Stimulated activated CD4-positive, alpha-beta T cell treated with anti-CD3 and anti-CD28 coated beads, Interleukin-12 subunit alpha, Interleukin-12 subunit beta, amount 100 ng/mL, for 24 hours (primary cell): ENCODE data around the gene KRTAP4-9.
"Not testable (repeated sequence)": the region's sequence is repeated elsewhere in the genome, so short reads cannot be mapped to it uniquely, and the experiment has no call there.

Experiments used
- DNase-seq, 2 experiments: peaks; one replicate each; pipeline ENCODE4 v3.0.0-alpha.2; 2020; ENCODE audit warnings: low read depth in 2 of 2

The KRTAP4-9 gene

DNA sequence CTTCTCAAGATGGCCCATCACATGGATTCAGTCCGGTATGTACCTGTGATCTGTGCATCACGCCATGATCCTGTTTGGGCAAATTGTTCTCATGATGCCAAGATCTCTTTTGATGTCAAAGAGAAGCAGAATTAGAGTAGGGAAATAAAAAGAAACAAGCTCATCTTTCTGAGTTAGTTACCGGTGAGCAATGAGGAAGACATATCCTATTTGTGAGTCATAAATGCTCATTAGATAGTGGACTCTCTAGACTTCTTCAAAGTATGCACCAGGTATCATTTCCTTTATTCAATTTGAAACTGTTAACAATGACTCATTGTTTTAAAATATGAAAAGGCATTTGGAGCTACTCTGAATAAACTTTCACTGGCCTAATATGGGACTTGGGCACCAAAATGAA lies 26.8 kb downstream of the KRTAP4-9 start:
- no peak for DNase-seq

DNA sequence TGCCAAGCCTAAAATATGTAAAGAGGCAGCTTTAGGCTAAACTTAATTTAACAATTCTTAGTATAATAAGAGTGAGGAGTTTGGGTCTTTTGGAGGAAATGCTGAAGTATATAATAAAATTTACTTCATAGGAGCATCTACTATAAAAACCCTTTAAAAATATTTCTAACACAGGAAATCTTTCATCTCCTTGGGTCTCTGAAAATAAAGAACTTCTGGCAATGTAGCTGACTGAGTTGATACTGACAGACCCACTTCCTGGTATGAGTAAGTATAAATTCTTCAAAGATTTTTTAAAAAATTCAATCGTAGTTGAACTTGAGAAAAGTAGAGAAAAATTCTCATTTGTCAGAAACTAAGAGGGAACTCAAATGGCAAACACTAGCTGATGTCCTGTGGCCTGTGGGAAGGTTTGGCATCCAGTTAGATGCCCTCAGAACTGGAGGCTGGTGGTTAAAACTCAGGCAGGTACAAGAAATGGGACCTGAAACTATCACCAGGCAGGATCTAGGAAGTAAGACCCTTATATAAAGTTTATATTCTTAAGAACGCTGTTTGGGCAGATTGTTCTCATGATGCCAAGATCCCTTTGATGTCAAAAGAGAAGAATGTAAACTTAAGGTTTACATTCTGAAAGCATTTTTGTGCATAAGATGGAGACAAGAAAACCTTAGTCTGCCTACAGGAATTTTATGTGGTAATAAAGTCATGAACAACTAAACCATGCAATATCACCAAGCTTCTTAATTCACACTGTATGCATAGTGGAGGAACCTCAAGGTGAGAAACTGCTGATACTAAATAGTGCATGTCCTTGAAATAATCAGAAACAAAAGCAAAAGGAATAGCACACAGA lies 28.9 kb downstream of the KRTAP4-9 start:
- DNase-seq, result no peak

GRCh38 chr17:41139865-41140264 lies 34.7 kb downstream of the KRTAP4-9 start:
- DNase-seq, result not testable (repeated sequence)

- DNase-seq, result no peak
These were observed 35.4 kb downstream of the KRTAP4-9 start, which contains the start of gene KRTAP4-6 for GRCh38 chr17:41140360-41141131. Gene KRTAP4-6 (minus strand): TSS chr17:41140544. CDS start chr17:41140487, 57 bp downstream.

DNA sequence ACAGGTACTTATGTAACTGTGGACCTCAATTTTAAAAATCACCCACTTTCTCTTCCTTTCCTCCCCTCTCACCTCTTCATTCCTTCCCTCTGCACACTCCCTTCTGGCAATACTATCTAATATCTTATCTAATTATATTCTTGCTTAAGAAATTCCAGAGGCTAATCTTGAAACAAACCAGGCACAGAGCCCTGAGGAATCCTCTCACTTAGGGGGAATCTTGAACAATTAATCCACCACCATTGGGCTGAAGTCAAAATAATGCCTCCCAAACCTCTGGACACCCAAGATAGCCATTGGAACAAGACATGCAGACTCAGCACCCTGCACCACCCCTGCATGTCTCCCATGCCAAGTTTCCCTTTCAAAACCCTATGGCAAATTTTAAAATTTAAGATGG lies 36.2 kb downstream of the KRTAP4-9 start:
- no peak for DNase-seq

DNA sequence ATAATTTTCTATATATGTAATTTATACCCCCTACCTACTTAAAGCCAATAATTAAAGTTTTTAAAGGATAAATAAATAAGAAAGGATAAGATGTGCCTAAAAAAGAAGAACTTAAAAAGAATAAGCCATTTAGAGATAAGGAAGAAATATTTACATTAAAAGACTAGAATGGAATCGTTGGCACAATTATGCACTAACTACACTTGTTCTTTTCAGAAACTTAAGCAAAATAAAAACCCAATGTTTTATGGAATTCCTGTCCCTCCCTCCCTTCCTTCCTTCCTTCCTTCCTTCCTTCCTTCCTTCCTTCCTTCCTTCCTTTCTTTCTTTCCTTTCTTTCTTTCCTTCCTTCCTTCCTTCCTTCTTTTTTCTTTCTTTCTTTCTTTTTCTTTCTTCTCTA lies 39.7 kb downstream of the KRTAP4-9 start:
- no peak for DNase-seq

GRCh38 chr17:41145261-41145660 lies 40.1 kb downstream of the KRTAP4-9 start:
- no peak for DNase-seq

- no peak for DNase-seq
These were observed 42.5 kb downstream of the KRTAP4-9 start for GRCh38 chr17:41147531-41148204.

DNA sequence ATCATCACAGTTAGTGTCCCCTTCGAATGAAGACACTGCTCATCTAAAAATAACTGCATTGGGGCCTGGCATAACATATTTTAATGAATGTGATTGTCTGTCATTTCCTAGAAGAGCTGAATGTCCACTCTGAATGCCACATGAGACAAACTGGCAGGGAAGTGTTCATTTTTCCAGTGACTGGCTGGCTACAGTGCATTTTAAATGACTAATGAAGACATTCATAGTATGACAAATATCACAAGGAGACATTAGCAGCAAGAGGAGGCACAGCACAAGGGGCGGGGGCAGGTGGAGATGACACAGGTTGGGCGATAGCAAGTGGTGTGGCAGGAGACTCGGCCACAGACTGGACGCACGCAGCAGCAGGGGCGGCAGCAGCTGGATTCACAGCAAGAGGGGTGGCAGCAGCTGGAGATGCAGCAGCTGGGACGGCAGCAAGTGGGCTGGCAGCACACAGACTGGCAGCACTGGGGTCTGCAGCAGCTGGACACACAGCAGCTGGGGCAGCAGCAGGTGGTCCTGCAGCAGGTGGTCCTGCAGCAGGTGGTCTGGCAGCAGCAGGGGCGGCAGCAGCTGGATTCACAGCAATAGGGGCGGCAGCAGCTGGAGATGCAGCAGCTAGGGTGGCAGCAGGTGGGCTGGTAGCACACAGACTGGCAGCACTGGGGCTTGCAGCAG lies 43.9 kb downstream of the KRTAP4-9 start:
- DNase-seq, result not testable (repeated sequence)

GRCh38 chr17:41149652-41149985 lies 44.4 kb downstream of the KRTAP4-9 start, which contains the start of gene KRTAP4-5:
Gene KRTAP4-5 (minus strand): TSS chr17:41149825. CDS start chr17:41149767, 58 bp downstream.
- no peak for DNase-seq

DNA sequence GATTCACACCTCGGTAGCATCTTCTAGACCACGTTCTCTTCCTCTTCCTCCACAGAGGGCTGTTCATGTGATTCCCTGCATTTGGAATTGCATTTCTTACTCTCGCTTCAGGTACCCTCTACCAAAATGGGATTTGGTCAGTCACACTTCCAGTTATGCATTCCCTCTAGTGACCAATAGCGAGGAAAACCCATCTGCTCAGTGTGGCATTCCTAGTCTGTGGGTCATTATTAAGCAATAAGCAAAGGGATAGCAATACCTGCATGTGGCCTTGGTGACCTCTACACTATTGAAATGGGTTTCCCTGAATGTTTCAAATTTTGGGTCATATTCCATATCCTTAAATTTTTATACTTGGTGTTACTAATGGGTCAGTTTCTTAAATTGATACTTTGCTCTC lies 44.8 kb downstream of the KRTAP4-9 start:
- no peak for DNase-seq

GRCh38 chr17:41151525-41151924 lies 46.3 kb downstream of the KRTAP4-9 start:
- no peak for DNase-seq

GRCh38 chr17:41153856-41154255 lies 48.7 kb downstream of the KRTAP4-9 start:
- DNase-seq, result no peak
